T-helper 9 cell (primary cell): Measurements from ENCODE around the gene TFPI.
"Not testable (repeated sequence)": the region's sequence is repeated elsewhere in the genome, so short reads cannot be mapped to it uniquely, and the experiment has no call there.

Experiments used
- DNase-seq: peaks from one replicate; pipeline ENCODE4 v3.0.0-alpha.2; 2020
- total RNA-seq, 2 donors: gene quantifications; one replicate each; lab custom pipeline; 2026; lab: John Stamatoyannopoulos, UW

The TFPI gene
- total RNA-seq, result 0 to 0.14 reads per million in 2 donors

DNA sequence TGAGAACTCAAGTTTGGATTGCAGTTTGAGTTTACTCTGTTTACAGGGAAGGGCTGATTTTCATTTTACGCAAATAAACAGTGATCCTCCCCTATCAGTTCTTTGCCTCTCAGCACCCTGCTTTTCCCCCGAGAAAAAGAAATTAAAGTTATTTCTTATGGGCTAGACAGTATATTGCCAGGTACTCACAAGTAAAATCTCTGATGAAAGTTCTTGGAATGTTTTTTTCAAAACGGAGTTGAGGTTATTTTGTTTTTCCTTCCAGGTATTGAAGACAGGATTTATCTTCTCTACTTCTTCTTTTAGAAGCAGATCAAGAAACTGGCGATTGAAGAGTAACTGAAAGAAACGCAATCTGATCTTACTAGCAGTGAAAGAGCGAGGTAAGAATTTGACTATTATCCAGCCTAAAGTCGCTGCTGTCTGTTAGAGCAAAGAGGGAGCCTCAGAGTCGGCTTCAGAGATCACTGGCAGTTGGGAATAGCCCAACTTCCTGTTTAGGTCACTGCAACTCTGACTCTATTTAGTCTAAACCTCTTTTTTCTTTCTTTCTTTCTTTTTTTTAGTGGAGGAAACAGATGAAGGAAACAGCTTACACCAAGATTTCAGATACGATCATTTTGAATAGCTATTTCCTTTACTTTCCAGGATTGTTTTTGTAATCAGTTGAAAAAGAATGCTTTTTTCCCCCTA, at the start of gene TFPI:
Gene TFPI (minus strand): TSS at position 425 of the 693 bp plus-strand sequence. CDS start 50,667 bp downstream, outside the sequence.
- DNase-seq, result no peak

DNA sequence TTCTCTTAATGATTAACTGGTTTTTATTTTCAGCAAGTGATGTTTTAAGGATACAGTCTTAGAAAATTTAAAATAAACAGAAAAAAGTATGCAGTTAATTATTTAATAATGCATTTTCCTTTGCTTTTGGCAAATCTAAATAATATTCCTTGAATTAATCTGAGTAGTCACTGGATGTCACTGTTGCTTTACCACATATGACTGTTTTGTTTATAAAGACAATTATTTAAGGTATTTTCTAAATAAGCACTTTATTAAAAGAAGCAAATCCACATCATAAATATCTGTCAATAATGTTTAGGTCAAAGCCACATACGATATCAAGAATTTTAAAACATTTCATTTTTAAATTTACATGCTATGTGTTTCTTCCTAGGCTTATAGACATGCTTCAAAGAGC, 40.6 kb upstream of the TFPI start:
- DNase-seq, result no peak

DNA sequence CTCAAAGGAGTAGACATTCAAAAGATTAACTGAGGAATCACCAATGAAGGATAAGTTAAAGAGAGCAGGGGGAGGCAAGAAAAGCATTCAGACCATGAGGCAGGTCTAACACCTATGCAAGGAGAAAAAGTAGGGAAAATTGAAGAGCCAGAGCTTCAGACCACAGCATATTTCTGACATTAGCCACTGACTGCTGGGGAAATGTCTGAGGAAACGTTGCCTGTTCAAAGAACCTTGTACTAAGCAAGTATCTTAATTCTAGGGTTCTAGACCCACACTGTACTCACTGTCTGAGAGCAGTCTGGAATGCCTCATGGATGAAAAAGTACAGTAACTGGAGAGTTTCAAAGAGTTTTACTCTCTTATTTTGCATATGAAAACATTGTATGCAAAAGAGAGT, 39.5 kb upstream of the TFPI start:
- no peak for DNase-seq

DNA sequence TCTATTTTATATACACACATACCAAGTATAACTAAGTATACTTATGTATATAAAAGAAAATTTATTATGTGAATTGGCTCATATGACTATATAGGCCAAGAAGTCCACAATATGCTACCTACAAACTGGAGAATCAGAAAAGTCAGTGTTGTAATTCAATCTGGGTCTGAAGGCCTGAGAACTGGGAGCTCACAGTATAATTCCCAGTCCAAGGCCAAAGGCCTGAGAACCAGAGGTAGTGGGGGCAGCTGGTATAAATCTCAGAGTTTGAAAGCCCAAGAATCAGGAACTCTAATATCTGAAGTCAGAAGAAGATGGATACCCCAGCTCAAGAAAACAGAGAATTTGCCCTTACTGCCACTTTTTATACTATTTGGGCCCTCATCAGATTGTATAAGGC, 38.9 kb upstream of the TFPI start:
- DNase-seq, result no peak

DNA sequence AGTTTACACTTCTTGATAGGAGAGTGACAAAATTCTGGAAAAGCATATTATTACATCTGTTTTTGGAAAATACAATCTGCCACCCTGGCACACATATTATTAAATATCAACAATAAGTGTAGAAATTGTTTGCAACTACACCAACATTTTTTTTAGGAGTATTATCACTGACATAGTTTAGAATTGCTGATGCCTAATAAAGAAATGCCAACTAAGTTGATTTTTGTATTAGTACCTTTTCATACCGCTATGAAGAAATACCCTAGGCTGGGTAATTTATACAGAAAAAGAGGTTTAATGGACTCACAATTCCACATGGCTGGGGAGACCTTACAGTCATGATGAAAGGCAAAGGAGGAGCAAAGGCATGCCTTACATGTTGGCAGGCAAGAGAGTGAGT, 35.9 kb upstream of the TFPI start:
- no peak for DNase-seq

DNA sequence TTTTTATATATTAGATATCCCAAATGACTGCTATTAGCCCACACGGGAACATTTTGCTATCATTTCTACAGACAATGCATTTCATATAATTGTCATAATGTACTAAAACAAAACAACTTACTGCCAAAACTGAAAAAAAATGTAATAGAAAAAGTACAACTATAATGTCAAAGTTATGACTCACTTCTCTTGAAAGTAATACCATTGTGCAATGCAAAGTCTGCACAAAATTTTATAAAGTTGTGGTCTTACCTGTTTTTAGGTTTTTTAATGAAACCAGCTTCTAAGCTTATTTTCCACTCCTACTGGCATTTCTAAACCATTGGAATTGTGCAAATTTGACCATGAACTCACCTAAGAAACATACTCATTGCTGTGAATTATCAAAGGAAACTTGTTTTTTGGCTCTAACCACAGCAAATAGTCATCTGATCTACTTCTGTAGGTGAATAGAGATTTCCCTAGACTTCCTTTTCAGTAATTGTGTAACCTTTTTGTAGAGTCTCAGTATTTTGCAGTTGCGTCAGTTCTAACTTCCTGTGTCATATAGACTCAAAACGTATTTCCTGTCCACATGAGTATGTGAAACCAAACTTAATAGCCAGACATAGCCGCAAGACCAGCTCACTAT, 31.9 kb upstream of the TFPI start:
- DNase-seq, result no peak

DNA sequence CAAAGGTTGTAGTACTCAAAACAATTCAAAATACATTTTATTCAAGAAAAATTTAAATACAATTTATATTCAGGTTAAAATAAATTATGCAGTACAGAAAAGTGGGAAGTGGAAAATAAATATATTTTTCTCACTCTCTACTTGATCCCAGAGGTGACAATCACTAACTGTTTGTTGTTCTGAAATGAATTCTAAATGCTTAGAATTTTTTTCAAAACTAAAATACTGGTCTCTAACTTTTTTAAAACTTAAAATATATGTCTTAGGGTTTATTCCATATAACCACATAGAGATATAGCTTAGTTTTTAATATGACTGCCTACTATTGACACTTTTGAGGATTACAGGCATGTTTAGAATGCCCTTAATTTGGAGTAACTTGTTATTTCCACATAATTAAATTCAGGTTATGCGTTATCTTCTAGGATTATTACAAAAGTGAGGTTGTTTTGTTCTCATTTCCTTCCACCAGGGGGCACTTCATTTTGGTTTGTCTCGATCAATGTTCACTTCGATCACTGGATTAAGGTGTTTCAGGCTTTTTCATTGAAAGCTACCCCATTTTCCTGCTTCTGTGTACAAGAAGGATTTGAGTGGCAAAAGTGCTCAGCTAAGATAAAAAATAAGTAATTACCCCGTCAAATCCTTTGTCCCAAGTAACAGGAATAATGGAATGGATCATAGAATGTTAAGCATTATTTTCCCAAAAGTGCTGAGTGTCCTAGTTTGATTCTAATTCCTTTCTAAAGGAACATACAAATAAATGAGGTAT, 27.1 kb upstream of the TFPI start:
- DNase-seq, result no peak

DNA sequence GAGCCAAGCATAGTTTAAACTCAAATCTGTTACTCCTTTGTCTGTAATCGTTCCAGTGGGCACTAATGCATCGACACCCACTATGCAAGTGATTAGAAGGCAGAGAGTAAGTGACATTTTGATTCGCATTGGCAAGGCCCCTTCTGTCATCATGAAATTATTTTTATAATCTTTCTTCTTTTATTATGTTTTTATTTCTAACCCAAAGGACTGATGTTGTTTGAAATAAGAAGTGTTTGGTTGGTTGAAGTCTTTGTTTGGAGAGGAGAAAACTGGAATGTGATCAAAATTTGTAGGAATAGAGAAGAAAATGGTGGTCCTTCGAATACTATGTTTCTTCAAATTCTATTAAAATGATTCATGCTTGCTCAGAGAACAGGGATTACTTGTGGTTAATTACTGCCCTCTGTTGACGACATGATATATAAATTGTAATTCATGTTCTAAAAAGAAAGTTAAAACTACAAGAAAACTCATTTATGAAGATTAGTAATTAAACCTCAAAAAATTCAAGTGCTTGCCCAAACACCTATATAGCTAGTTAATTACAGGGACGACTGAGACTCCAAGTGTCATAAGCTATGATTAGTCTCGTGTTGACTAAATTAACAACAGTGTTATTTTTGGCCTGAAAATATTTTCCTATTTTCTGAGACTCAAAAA, 26.4 kb upstream of the TFPI start:
- no peak for DNase-seq

DNA sequence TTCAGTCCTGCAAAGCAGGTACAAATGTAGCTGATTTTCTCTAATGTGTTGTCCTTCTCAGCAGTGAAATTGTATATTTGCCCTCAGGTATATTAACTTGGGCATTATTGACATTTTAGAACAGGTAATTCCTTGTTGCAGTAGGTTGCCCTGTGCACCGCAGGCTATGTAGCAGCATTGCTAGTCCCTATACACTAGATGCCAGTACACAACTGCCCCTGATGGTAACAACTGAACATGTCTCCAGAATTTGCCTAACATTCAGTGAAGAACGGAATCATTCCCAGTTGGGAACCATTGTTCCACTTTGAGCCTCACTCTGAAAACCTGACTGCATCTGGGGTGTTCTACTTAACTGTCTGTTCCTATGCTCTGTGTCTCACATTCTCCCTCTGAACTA, 23.1 kb upstream of the TFPI start:
- DNase-seq, result no peak

DNA sequence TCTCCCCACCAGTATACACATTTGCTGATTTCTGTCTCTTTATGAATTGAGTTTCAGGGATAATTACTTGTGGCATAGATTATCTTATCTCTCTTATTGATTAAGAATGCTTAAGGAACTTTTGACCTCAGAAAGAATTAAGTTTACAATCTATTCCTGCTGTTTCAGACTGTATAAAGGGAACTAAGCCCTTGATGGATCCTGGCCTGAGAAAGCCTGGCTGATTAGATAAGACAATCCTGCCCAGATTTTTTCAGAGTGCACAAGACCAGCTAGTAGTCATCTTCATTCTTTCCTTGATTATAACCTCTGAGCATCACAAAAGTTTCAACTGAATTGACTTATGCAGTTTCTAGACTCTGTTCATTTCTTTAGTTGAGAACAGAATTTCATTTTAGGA, 22.7 kb upstream of the TFPI start:
- DNase-seq, result no peak

DNA sequence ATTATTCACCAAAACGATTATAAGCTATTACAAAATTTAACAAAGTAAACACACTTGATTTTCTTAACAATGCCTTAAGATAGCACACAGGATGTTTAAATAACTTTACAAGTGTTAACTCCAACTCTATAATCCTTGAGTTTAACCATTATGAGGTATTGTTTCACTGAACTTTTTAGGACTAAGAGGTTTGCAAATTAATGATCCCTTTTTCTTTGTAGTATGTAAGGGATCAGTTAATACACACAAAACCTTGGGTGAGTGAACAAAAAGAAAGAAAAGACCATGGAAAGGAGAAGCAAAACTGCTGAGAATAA, 21.5 kb upstream of the TFPI start:
- no peak for DNase-seq

DNA sequence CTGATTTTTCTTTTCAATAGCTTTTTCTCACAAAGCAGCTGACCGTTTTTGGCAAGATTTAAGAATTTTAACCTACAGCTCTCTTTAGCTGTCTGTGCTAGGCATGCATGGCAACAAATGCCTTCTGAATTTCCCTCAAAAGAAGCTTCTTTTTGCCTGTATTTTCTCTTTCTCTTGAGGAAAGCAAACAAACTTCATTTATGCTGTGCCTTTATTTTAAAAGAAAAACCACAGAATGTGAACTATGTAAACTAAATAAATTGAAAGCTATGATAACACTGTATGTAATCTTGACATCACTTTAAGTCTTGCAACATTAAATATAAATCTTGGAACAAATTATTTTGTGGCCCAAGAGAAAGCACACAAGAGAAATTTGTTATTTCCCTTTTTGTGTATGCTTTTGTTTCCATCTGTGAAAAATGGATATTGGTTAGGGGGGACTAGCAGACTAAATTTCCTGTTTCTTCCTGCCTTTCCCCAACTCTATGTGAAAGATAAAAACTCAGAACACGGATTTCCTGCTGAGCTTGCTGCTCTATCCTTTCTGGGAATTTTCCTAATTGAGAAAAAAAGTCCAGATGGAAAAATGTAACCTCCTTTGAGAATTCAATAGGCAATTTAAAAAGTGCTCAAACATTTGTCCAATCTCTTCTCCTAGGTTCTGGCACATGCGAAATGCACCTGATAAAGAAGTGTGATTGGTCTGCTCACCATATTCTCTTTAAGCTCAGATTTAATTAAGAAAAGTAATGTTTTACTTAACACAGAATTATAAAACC, 20.9 kb upstream of the TFPI start:
- no peak for DNase-seq

DNA sequence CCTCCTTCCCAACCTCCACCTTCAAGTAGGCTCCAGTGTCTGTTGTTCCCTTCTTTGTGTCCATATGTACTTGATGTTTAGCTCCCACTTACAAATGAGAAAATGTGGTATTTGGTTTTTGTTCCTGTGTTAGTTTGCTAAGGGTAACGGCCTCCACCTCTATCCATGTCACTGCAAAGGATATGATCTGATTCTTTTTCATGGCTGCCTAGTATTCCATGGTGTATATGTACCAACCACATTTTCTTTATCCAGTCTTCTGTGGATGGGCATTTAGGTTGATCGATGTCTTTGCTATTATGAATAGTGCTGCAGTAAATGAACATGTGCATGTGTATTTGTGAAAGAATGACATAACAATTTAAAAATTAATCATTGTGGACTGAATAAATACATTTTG, 19.5 kb upstream of the TFPI start:
- DNase-seq, result no peak

DNA sequence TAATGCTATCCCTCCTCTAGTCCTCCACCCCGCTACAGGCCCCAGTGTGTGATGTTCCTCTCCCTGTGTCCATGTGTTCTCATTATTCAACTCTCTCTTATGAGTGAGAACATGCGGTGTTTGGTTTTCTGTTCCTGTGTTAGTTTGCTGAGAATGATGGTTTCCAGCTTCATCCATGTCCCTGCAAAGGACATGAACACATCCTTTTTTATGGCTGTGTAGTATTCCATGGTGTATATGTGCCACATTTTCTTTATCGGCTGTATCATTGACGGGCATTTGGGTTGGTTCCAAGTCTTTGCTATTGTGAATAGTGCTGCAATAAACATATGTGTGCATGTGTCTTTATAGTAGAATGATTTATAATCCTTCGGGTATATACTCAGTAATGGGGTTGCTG, 17.8 kb upstream of the TFPI start:
- DNase-seq, result not testable (repeated sequence)

DNA sequence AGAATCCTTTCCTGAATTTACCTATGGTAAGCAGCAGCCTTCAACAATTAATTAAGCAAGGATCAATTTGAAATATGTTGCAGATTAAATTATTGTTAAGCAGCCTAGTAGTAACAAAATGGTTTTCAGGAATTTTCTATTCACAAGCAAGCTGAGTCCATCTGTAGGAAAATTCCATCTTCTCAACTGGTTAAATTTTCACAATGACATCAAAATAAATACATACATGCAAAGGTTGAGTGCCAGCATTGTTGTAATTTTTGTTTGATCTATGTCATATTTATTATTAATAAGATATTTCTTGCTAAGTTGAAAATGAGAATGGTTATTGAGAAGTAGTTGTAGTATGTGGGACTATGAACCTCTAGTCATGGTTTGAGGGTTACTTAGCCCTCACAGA, 15.3 kb upstream of the TFPI start:
- DNase-seq, result no peak

DNA sequence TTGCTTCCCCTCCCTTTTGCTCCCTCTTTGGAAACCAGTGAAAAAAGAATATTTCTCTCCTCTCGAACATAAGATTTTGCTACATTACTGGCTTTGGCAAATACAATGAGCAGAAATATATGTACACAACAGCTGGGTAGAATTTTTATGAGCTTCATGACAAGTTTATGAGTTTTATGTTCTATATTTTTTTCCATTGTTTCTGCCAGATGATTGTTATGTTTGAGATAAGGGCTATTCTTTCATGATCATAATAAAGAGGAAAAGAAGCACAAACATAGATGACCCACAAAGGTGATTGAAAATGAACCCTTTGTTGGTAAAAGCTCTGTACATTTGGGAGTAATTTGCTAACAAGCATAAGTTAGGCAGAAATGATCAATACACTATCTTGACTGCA, 14.8 kb upstream of the TFPI start:
- DNase-seq, result no peak

DNA sequence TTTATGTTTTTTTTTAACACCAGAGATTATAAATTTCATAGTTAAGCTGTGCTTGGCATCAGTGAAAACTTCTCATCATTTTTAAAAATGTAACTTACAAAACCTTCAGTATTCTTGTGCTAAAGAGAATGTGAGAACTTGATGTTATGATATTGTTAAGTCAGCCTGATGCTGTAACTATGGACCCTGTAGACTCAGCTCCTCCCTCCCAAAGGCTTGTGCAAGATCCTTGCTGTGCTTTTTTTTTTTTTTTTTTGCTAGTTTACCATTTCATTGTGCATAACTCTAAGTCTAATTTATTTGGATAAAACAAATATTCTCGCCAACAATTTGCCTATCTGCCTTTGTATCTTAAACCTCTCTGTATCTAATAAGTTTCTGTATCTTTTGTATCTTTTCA, 12.9 kb upstream of the TFPI start:
- DNase-seq, result no peak

DNA sequence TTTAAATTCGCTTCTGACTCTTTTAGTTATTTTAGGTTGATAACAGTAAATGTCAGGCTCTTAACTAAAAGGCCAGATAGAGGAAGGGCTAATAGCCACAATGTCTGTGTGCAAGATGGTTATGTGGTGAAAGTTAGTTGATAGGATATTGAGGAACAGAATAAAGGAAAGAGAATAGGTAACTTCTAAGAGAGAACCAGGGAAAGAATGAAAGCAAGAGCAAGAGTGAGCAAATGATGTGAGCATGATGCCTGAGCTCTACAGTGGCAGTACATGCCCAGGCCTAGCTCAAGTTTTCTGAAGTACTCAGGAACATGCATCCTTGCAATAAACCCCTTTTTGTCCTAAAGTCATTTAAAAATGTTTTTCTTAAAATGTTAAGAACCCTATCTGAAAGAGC, 12.5 kb upstream of the TFPI start:
- DNase-seq, result no peak

DNA sequence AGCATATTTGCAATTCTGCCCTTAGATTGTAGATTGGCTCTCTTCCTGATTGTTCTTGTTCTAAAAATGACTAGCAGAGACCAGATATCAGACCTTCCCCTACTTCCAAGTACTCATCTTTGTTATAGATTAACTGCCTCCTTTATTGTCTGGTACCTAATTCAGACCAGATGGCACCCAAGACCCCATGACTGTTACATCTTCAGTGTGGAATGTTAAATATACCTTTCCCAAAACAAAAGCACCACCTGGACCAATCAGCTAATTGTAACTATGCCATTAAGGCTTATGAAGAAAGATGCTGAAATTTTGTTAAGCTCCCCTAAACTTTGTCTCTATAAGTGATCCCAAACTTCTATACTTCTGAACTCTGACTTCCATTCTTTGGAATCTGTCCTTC, 12.0 kb upstream of the TFPI start:
- DNase-seq, result no peak

DNA sequence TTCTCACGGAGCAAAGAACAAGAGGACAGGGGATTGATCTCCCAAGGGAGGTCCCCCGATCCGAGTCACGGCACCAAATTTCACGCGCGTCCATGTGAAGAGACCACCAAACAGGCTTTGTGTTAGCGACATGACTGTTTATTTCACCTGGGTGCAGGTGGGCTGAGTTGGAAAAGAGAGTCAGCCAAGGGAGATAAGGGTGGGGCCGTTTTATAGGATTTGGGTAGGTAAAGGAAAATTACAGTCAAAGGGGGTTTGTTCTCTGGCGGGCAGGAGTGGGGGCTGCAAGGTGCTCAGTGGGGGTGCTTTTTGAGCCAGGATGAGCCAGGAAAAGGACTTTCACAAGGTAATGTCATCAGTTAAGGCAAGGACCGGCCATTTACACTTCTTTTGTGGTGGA, 11.4 kb upstream of the TFPI start:
- DNase-seq, result not testable (repeated sequence)

DNA sequence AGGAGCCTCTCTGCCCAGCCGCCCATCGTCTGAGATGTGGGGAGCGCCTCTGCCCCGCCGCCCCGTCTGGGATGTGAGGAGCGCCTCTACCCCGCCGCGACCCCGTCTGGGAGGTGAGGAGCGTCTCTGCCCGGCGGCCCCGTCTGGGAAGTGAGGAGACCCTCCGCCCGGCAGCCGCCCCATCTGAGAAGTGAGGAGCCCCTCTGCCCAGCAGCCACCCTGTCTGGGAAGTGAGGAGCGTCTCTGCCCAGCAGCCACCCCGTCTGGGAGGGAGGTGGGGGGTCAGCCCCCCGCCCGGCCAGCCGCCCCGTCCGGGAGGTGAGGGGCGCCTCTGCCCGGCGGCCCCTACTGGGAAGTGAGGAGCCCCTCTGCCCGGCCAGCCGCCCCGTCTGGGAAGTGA, 2.3 kb upstream of the TFPI start:
- DNase-seq, result not testable (repeated sequence)

DNA sequence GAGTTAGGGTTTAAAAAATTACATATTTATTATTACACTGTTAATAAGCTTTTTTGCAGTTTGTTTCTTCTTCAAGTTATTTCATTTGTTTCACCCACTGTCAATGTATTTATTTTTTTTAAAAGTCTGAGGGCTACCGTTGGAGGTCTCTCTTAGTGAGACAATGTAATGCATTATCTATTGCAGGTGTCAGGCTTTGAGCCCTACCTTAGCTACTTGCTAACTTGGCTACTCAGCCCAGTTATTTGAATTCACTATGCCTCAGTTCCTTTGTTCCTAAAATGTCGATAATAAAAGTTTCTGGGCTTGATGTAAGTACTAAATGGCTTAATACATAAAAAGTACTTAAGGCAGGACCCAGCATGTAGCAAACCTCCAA, 458 bp upstream of the TFPI start:
- DNase-seq, result no peak
